Activated CD4-positive, alpha-beta T cell treated with anti-CD3 and anti-CD28 coated beads, Interleukin-2, amount 50 U/mL, for 16 hours (primary cell): ENCODE measurements around the gene MYO1C.

Experiments used
- DNase-seq: peaks from one replicate; pipeline ENCODE4 v3.0.0-alpha.2; 2020

The MYO1C gene

GRCh38 chr17:1416414-1416813 lies 76.1 kb downstream of the MYO1C start:
- no peak for DNase-seq

GRCh38 chr17:1414634-1415033 lies 77.9 kb downstream of the MYO1C start:
- DNase-seq = no peak
